OCI-LY3 (cell line): ENCODE measurements around the gene TGFBR1.

Experiments
- H2AFZ ChIP-seq: fragments of 200-600, 300-600 bp; shearing (Covaris generic); 2 replicates; pipeline ENCODE4 v1.6.0; 2014; ENCODE audit warnings: antibody characterized with exemption, low read depth, low read length
- H3K27ac ChIP-seq: fragments of 200-600, 300-600 bp; sonication (generic); 2 replicates; pipeline ENCODE4 v1.5.1; 2014; ENCODE audit warnings: mild to moderate bottlenecking, low read length, moderate library complexity, mixed read lengths
- H3K27me3 ChIP-seq: fragments of 200-600, 300-600 bp; sonication (generic); 2 replicates; pipeline ENCODE4 v1.6.1; 2014; ENCODE audit warnings: low read depth, low read length, mixed read lengths
- H3K36me3 ChIP-seq: fragments of 200-600, 300-600 bp; sonication (generic); replicated peaks from 2 replicates; pipeline ENCODE3; 2014; ENCODE audit warnings: low read depth, low read length, mixed read lengths
- H3K4me1 ChIP-seq: fragments of 300-600, 200-600 bp; sonication (generic); 2 replicates; pipeline ENCODE4 v1.6.1; 2014; ENCODE audit warnings: low read length, mixed read lengths
- H3K4me2 ChIP-seq: fragments of 200-600, 300-600 bp; sonication (generic); 2 replicates; pipeline ENCODE4 v1.6.1; 2014; ENCODE audit warnings: low read length, mixed read lengths
- H3K4me3 ChIP-seq: fragments of 300-600, 200-600 bp; sonication (generic); 2 replicates; pipeline ENCODE4 v1.5.1; 2014; ENCODE audit warnings: antibody characterized with exemption, mild to moderate bottlenecking, low read length, moderate library complexity
- H3K79me2 ChIP-seq: fragments of 300-600, 200-600 bp; shearing (Covaris generic); 2 replicates; pipeline ENCODE4 v1.6.1; 2014; ENCODE audit warnings: mild to moderate bottlenecking, low read length, mixed read lengths
- H3K9ac ChIP-seq: fragments of 300-600, 200-600 bp; shearing (Covaris generic); 2 replicates; pipeline ENCODE4 v1.6.0; 2014; ENCODE audit warnings: mild to moderate bottlenecking, low read length, moderate library complexity
- H3K9me3 ChIP-seq: fragments of 200-600, 300-600 bp; shearing (Covaris generic); 2 replicates; pipeline ENCODE4 v1.6.1; 2014; ENCODE audit warnings: low read length, mixed read lengths; ENCODE audit not compliant: insufficient read depth
- H4K20me1 ChIP-seq: fragments of 200-600, 300-600 bp; sonication (generic); 2 replicates; pipeline ENCODE4 v1.6.1; 2016; ENCODE audit warnings: low read length, mixed read lengths; ENCODE audit not compliant: insufficient read depth
- EZH2phosphoT487 ChIP-seq: fragments of 200-600 bp; shearing (Covaris generic); IDR thresholded peaks from 2 replicates; pipeline ENCODE4 v1.6.1; 2018; ENCODE audit warnings: antibody characterized with exemption, mixed run types, low read depth
- TF ChIP-seq, protein P1 (sequence below): fragments of 200-600, 300-600 bp; sonication (generic); IDR thresholded peaks from 2 replicates; pipeline ENCODE4 v1.5.1; 2014; ENCODE audit warnings: antibody characterized with exemption, low read length, low read depth

The TGFBR1 gene

GRCh38 chr9:99199938-99200539, 95.1 kb downstream of the TGFBR1 start:
- Histone ChIP-seq H2AFZ (no peak overlapping the region), H3K9ac (no peak overlapping the region), H3K36me3 (no peaks in the 10 kb centered on the region), H3K4me2 (peak overlapping the region; percentile 49), H3K4me3 (no peak overlapping the region), H4K20me1 (no peaks in the 10 kb centered on the region), H3K4me1 (peaks cover 22% of the 10 kb centered on the region), H3K27me3 (no peaks in the 10 kb centered on the region), H3K79me2 (no peaks in the 10 kb centered on the region), H3K27ac (no peak overlapping the region), H3K9me3 (no peaks in the 10 kb centered on the region)
- TF ChIP-seq, protein P1, sequence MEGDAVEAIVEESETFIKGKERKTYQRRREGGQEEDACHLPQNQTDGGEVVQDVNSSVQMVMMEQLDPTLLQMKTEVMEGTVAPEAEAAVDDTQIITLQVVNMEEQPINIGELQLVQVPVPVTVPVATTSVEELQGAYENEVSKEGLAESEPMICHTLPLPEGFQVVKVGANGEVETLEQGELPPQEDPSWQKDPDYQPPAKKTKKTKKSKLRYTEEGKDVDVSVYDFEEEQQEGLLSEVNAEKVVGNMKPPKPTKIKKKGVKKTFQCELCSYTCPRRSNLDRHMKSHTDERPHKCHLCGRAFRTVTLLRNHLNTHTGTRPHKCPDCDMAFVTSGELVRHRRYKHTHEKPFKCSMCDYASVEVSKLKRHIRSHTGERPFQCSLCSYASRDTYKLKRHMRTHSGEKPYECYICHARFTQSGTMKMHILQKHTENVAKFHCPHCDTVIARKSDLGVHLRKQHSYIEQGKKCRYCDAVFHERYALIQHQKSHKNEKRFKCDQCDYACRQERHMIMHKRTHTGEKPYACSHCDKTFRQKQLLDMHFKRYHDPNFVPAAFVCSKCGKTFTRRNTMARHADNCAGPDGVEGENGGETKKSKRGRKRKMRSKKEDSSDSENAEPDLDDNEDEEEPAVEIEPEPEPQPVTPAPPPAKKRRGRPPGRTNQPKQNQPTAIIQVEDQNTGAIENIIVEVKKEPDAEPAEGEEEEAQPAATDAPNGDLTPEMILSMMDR = no peak
- TF ChIP-seq EZH2phosphoT487 = no peak

- Histone ChIP-seq H3K9me3 (no peaks in the 10 kb centered on the region), H3K79me2 (no peaks in the 10 kb centered on the region), H3K36me3 (no peaks in the 10 kb centered on the region), H3K4me3 (no peak overlapping the region), H2AFZ (no peak overlapping the region), H3K27ac (no peak overlapping the region), H3K9ac (no peak overlapping the region), H4K20me1 (no peaks in the 10 kb centered on the region), H3K27me3 (no peaks in the 10 kb centered on the region), H3K4me2 (no peak overlapping the region), H3K4me1 (peaks cover 14% of the 10 kb centered on the region)
- no peak for TF ChIP-seq EZH2phosphoT487
- TF ChIP-seq, protein P1 = no peak
Observed at GRCh38 chr9:99201603-99202002, 96.7 kb downstream of the TGFBR1 start.
